ENCODE data around the gene GDF15. TPM values are rescaled to one million over a fixed set of nuclear protein-coding genes. Genes with fewer than 3 reads are reported as not detected.

GDF15 gene
- total RNA-seq, 1 experiment from 2014 or later, result 56.6 TPM

- intact Hi-C loops (cut with micrococcal nuclease; ENCODE audit: unreplicated experiment), result no loop called here
- Mint-ChIP-seq H3K27me3 (ENCODE audit: unreplicated experiment) (no peaks in the 10 kb centered on the region), H3K36me3 (ENCODE audit: insufficient read depth, unreplicated experiment) (peaks cover 5% of the 10 kb centered on the region), H3K4me1 (ENCODE audit: low read depth, unreplicated experiment) (no peaks in the 10 kb centered on the region), H3K27ac (ENCODE audit: unreplicated experiment) (no peak overlapping the region), H3K9me3 (ENCODE audit: low read depth, unreplicated experiment) (no peaks in the 10 kb centered on the region), H3K4me3 (ENCODE audit: low read depth, unreplicated experiment) (no peak overlapping the region)
- CTCF ChIA-PET, result no interaction called here
- TF ChIP-seq, protein P1, sequence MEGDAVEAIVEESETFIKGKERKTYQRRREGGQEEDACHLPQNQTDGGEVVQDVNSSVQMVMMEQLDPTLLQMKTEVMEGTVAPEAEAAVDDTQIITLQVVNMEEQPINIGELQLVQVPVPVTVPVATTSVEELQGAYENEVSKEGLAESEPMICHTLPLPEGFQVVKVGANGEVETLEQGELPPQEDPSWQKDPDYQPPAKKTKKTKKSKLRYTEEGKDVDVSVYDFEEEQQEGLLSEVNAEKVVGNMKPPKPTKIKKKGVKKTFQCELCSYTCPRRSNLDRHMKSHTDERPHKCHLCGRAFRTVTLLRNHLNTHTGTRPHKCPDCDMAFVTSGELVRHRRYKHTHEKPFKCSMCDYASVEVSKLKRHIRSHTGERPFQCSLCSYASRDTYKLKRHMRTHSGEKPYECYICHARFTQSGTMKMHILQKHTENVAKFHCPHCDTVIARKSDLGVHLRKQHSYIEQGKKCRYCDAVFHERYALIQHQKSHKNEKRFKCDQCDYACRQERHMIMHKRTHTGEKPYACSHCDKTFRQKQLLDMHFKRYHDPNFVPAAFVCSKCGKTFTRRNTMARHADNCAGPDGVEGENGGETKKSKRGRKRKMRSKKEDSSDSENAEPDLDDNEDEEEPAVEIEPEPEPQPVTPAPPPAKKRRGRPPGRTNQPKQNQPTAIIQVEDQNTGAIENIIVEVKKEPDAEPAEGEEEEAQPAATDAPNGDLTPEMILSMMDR (IDR thresholded peaks at IDR 0.05; ENCODE audit: unreplicated experiment), result no peak
- no TSS peak for BruUV-seq (replicated peaks)
- DNase-seq, result no peak
Measured at GRCh38 chr19:18424890-18425514, 39.0 kb downstream of the GDF15 start.

DNA sequence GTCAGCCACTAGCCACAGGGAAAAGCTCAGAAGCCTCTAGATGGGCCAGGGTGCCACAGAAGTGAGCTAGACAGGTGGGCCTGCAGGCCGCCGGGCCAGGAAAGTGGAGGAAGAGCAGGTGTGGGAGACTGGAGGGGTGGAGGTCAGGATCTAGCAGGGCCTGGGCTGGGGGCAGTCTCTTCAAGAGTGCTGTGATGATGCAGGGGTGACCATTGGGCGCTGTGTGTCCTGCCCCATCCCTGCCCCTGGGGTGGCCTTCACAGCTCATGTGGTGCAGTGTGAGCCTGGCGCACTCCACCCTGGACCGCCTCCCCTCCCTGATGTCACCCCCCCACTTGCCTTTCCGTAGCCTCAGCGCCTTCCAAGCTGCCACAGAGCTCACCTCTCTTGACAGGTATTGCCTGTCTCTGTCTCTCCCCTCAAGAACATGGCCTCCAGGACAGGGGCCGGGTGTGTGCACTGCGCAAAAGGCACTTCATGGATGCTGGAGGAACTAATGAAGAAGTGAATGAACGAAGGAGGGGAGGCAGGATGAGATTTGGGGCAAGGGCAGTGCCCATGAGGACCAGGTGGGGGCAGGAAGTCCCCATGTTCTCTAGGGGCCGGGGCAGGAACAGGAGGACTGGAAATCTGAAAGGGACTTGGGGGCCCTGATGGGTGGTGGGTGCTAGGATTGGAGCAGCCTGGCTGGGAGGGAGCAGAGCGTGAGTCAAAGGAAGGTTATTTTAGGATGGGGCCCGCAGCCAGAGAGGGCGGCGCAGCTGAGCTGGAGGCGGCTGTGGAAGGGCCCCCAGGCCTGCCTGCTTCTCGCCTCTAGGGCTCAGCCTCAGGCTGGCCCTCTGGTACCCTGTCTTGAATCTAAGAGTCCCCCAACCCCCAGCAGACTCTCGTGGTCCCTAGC, 39.8 kb downstream of the GDF15 start:
- DNase-seq, result no peak
- intact Hi-C loops (cut with micrococcal nuclease; ENCODE audit: unreplicated experiment), result no loop called here
- Mint-ChIP-seq H3K36me3 (ENCODE audit: insufficient read depth, unreplicated experiment) (no peaks in the 10 kb centered on the region), H3K27me3 (ENCODE audit: unreplicated experiment) (no peaks in the 10 kb centered on the region), H3K4me3 (ENCODE audit: low read depth, unreplicated experiment) (no peak overlapping the region), H3K27ac (ENCODE audit: unreplicated experiment) (no peak overlapping the region), H3K4me1 (ENCODE audit: low read depth, unreplicated experiment) (no peaks in the 10 kb centered on the region), H3K9me3 (ENCODE audit: low read depth, unreplicated experiment) (no peaks in the 10 kb centered on the region)
- TF ChIP-seq, protein P1 (IDR thresholded peaks at IDR 0.05; ENCODE audit: unreplicated experiment), result no peak
- no TSS peak for BruUV-seq (replicated peaks)
- CTCF ChIA-PET, result no interaction called here

GRCh38 chr19:18426416-18426767, 40.4 kb downstream of the GDF15 start:
- TF ChIP-seq, protein P1 (IDR thresholded peaks at IDR 0.05; ENCODE audit: unreplicated experiment), result no peak
- no peaks in the 10 kb centered on the region for H3K4me1 Mint-ChIP-seq (ENCODE audit: low read depth, unreplicated experiment)
- H3K36me3 Mint-ChIP-seq (ENCODE audit: insufficient read depth, unreplicated experiment), result no peaks in the 10 kb centered on the region
- H3K27me3 Mint-ChIP-seq (ENCODE audit: unreplicated experiment), result no peaks in the 10 kb centered on the region
- H3K4me3 Mint-ChIP-seq (ENCODE audit: low read depth, unreplicated experiment), result no peak overlapping the region
- no peaks in the 10 kb centered on the region for H3K9me3 Mint-ChIP-seq (ENCODE audit: low read depth, unreplicated experiment)
- H3K27ac Mint-ChIP-seq (ENCODE audit: unreplicated experiment), result no peak overlapping the region
- DNase-seq, result no peak
- BruUV-seq (replicated peaks), result no TSS peak
- intact Hi-C loops (cut with micrococcal nuclease; ENCODE audit: unreplicated experiment), result no loop called here
- CTCF ChIA-PET, result no interaction called here

- CTCF ChIA-PET, result no interaction called here
- no peak overlapping the region for H3K4me3 Mint-ChIP-seq (ENCODE audit: low read depth, unreplicated experiment)
- H3K27ac Mint-ChIP-seq (ENCODE audit: unreplicated experiment), result no peak overlapping the region
- TF ChIP-seq, protein P1 (IDR thresholded peaks at IDR 0.05; ENCODE audit: unreplicated experiment), result no peak
- H3K27me3 Mint-ChIP-seq (ENCODE audit: unreplicated experiment), result no peaks in the 10 kb centered on the region
- BruUV-seq (replicated peaks), result no TSS peak
- DNase-seq, result no peak
- no peaks in the 10 kb centered on the region for H3K36me3 Mint-ChIP-seq (ENCODE audit: insufficient read depth, unreplicated experiment)
- intact Hi-C loops (cut with micrococcal nuclease; ENCODE audit: unreplicated experiment), result no loop called here
- H3K4me1 Mint-ChIP-seq (ENCODE audit: low read depth, unreplicated experiment), result no peaks in the 10 kb centered on the region
- H3K9me3 Mint-ChIP-seq (ENCODE audit: low read depth, unreplicated experiment), result no peaks in the 10 kb centered on the region
Measured at GRCh38 chr19:18427080-18427742, 41.3 kb downstream of the GDF15 start.
